ENCODE results near the gene ARL4C.
A peak's percentile ranks its signal among the peaks of the same experiment; 100 is the strongest.

The ARL4C gene

GRCh38 chr2:234492717-234493485 is 4.0 kb downstream of the ARL4C start:
- Mint-ChIP-seq H3K27ac (peak overlapping the region; percentile 99), H3K36me3 (ENCODE audit: low read depth) (peaks cover 74% of the 10 kb centered on the region), H3K27me3 (ENCODE audit: low read depth) (peaks cover 4% of the 10 kb centered on the region), H3K9me3 (no peaks in the 10 kb centered on the region), H3K4me3 (peak overlapping the region; percentile 99), H3K4me1 (ENCODE audit: low read depth) (peaks cover 44% of the 10 kb centered on the region)

GRCh38 chr2:234491897-234492296 is 5.0 kb downstream of the ARL4C start:
- Mint-ChIP-seq H3K4me1 (ENCODE audit: low read depth) (peaks cover 51% of the 10 kb centered on the region), H3K9me3 (no peaks in the 10 kb centered on the region), H3K27me3 (ENCODE audit: low read depth) (peaks cover 4% of the 10 kb centered on the region), H3K27ac (peak overlapping the region; percentile 99), H3K4me3 (peak overlapping the region; percentile 99), H3K36me3 (ENCODE audit: low read depth) (peaks cover 84% of the 10 kb centered on the region)

GRCh38 chr2:234491281-234491680 is 5.6 kb downstream of the ARL4C start:
- H3K27me3 Mint-ChIP-seq (ENCODE audit: low read depth), result peaks cover 4% of the 10 kb centered on the region
- peaks cover 57% of the 10 kb centered on the region for H3K4me1 Mint-ChIP-seq (ENCODE audit: low read depth)
- H3K36me3 Mint-ChIP-seq (ENCODE audit: low read depth), result peaks cover 86% of the 10 kb centered on the region
- H3K4me3 Mint-ChIP-seq, result peak overlapping the region; percentile 87
- no peaks in the 10 kb centered on the region for H3K9me3 Mint-ChIP-seq
- H3K27ac Mint-ChIP-seq, result peak overlapping the region; percentile 97

GRCh38 chr2:234490271-234491091 is 6.4 kb downstream of the ARL4C start:
- Mint-ChIP-seq H3K36me3 (ENCODE audit: low read depth) (peaks cover 86% of the 10 kb centered on the region), H3K27ac (peak overlapping the region; percentile 97), H3K4me1 (ENCODE audit: low read depth) (peaks cover 62% of the 10 kb centered on the region), H3K4me3 (peak overlapping the region; percentile 87), H3K9me3 (no peaks in the 10 kb centered on the region), H3K27me3 (ENCODE audit: low read depth) (no peaks in the 10 kb centered on the region)

GRCh38 chr2:234488913-234489451 is 7.9 kb downstream of the ARL4C start:
- Mint-ChIP-seq H3K36me3 (ENCODE audit: low read depth) (peaks cover 81% of the 10 kb centered on the region), H3K4me1 (ENCODE audit: low read depth) (peaks cover 74% of the 10 kb centered on the region), H3K27ac (peak overlapping the region; percentile 97), H3K4me3 (peak overlapping the region; percentile 87), H3K27me3 (ENCODE audit: low read depth) (no peaks in the 10 kb centered on the region), H3K9me3 (no peaks in the 10 kb centered on the region)

GRCh38 chr2:234488486-234488885 is 8.4 kb downstream of the ARL4C start:
- peaks cover 76% of the 10 kb centered on the region for H3K36me3 Mint-ChIP-seq (ENCODE audit: low read depth)
- H3K4me3 Mint-ChIP-seq, result peak overlapping the region; percentile 87
- peaks cover 79% of the 10 kb centered on the region for H3K4me1 Mint-ChIP-seq (ENCODE audit: low read depth)
- peak overlapping the region; percentile 97 for H3K27ac Mint-ChIP-seq
- no peaks in the 10 kb centered on the region for H3K27me3 Mint-ChIP-seq (ENCODE audit: low read depth)
- no peaks in the 10 kb centered on the region for H3K9me3 Mint-ChIP-seq

DNA sequence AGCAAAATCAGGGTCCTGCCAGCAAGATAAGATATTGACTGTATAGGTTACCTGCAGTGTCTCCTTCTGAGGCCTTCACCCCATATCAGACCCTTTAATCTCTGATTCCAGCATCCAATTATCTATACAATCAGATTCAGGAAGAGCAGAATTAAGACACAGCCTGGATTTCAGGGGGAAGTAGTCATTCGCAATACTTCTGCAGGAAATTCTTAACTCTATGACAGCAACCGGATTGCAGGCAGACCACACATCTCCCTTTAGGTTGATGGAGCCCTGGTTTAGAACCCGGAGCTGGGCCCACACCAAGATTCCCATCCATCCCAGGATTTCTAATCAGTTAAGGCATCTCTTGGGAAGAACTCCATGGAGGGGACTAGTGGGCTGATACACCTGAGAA is 9.5 kb downstream of the ARL4C start:
- H3K4me1 Mint-ChIP-seq (ENCODE audit: low read depth), result peaks cover 86% of the 10 kb centered on the region
- no peaks in the 10 kb centered on the region for H3K9me3 Mint-ChIP-seq
- H3K27me3 Mint-ChIP-seq (ENCODE audit: low read depth), result no peaks in the 10 kb centered on the region
- H3K27ac Mint-ChIP-seq, result peak overlapping the region; percentile 97
- peaks cover 64% of the 10 kb centered on the region for H3K36me3 Mint-ChIP-seq (ENCODE audit: low read depth)
- H3K4me3 Mint-ChIP-seq, result no peak overlapping the region

DNA sequence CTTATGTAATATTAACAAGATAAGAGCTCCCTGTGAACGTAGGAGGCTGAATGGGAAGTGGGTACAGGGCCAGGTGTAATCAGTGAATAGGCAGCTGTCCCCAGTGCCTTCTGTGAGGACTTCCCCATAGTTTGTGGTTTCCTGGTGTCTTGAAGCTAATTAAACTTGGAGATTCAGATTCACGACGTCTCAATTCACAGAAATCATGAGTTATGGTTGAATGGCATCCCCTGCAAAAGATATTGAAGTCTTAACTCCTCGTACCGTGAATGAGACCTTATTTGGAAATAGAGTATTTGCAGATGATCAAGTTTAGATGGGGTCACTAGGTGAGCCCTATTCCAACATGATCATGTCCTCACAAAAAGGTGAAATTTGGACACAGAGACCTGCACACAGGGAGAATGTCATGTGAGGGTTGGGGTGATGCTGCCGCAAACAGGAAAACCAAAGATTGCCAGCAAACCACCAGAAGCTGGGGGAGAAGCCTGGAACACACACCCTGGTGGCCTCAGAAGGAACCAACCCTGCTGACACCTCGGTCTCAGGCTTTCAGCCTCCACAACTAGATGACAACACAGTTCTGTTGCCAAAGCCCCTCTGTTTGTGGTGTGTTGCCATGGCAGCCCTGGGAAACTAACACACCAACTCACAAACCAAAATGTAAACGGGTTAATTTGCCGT is 13.2 kb downstream of the ARL4C start:
- Mint-ChIP-seq H3K9me3 (no peaks in the 10 kb centered on the region), H3K27ac (peak overlapping the region; percentile 86), H3K4me1 (ENCODE audit: low read depth) (peaks cover 79% of the 10 kb centered on the region), H3K4me3 (peak overlapping the region; percentile 45), H3K27me3 (ENCODE audit: low read depth) (no peaks in the 10 kb centered on the region), H3K36me3 (ENCODE audit: low read depth) (peaks cover 46% of the 10 kb centered on the region)

DNA sequence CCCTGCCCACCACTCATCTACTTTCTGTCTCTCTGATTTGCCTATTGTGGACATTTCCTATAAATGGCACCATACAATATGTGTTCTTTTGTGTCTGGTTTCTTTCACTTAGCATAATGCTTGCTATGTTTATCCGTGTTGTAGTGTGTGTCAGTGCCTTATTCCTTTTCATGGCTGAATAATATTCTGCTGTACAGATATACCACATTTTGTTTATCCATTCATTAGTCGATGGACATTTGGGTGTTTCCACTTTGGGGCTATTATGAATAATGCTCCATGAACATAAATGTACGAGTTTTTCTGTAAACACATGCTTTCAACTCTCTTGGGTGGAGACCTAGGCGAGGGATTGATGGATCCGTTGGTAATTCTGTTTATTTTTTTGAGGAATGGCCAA is 15.6 kb downstream of the ARL4C start:
- H3K4me3 Mint-ChIP-seq, result no peak overlapping the region
- H3K4me1 Mint-ChIP-seq (ENCODE audit: low read depth), result peaks cover 68% of the 10 kb centered on the region
- no peak overlapping the region for H3K27ac Mint-ChIP-seq
- no peaks in the 10 kb centered on the region for H3K27me3 Mint-ChIP-seq (ENCODE audit: low read depth)
- no peaks in the 10 kb centered on the region for H3K9me3 Mint-ChIP-seq
- peaks cover 30% of the 10 kb centered on the region for H3K36me3 Mint-ChIP-seq (ENCODE audit: low read depth)

DNA sequence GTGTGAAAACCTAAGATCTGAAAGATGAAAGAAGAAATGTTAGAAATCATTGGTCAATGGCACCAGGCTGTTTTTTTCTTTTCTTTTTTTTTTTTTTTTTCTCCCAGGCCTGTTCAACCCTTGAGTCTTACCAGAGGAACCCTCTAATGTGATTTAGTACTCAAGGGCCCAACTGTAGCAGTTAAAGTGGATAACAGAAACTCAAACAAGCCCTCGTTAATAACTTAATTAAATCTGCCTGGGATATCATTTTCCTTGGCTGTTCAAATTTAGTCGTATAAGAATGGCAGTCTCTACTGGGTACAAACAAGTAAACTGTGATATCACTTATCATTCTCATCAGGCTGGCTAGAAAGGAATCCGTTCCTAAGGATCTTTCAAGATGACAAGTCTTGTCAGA is 16.5 kb downstream of the ARL4C start:
- H3K27ac Mint-ChIP-seq, result no peak overlapping the region
- peaks cover 20% of the 10 kb centered on the region for H3K36me3 Mint-ChIP-seq (ENCODE audit: low read depth)
- H3K27me3 Mint-ChIP-seq (ENCODE audit: low read depth), result no peaks in the 10 kb centered on the region
- H3K4me3 Mint-ChIP-seq, result no peak overlapping the region
- peaks cover 69% of the 10 kb centered on the region for H3K4me1 Mint-ChIP-seq (ENCODE audit: low read depth)
- no peaks in the 10 kb centered on the region for H3K9me3 Mint-ChIP-seq

GRCh38 chr2:234479465-234479864 is 17.4 kb downstream of the ARL4C start:
- peaks cover 6% of the 10 kb centered on the region for H3K9me3 Mint-ChIP-seq
- no peak overlapping the region for H3K27ac Mint-ChIP-seq
- peaks cover 18% of the 10 kb centered on the region for H3K36me3 Mint-ChIP-seq (ENCODE audit: low read depth)
- H3K27me3 Mint-ChIP-seq (ENCODE audit: low read depth), result no peaks in the 10 kb centered on the region
- peaks cover 71% of the 10 kb centered on the region for H3K4me1 Mint-ChIP-seq (ENCODE audit: low read depth)
- H3K4me3 Mint-ChIP-seq, result no peak overlapping the region

DNA sequence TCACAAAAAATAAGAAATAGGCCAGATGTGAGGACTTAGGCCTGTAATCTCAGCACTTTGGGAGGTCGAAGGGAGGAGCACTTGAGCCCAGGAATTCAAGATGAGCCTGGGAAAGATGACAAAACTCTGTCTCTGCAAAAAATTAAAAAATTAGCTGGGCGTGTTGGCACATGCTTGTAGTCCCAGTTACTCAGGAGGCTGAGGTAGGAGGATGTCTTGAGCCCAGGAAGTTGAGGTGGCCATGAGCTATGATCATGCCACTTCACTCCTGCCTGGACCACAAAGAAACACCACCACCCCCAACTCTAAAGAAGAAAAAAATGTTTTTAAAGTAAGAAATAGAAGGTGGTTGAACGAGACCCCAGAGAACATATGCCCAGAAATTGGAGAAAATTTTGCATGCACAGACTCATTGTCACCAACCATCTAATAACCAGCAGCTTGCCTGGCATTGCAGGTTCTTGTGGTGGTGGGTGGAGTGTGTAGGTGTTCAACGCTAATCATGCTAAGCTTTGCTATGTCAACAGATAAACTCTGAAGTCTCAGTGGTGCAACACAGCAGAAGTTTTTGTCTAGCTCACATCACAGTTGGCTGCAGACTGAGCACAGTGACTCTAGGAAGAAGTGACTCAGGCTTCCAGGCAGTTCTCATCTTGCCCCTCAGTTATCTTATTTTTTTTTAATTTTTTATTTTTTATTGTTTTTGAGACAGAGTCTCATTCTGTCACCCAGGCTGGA is 18.6 kb downstream of the ARL4C start:
- no peak overlapping the region for H3K27ac Mint-ChIP-seq
- peaks cover 63% of the 10 kb centered on the region for H3K4me1 Mint-ChIP-seq (ENCODE audit: low read depth)
- H3K4me3 Mint-ChIP-seq, result no peak overlapping the region
- no peaks in the 10 kb centered on the region for H3K27me3 Mint-ChIP-seq (ENCODE audit: low read depth)
- peaks cover 25% of the 10 kb centered on the region for H3K36me3 Mint-ChIP-seq (ENCODE audit: low read depth)
- H3K9me3 Mint-ChIP-seq, result peaks cover 15% of the 10 kb centered on the region

- Mint-ChIP-seq H3K36me3 (ENCODE audit: low read depth) (peaks cover 24% of the 10 kb centered on the region), H3K4me1 (ENCODE audit: low read depth) (peaks cover 52% of the 10 kb centered on the region), H3K27me3 (ENCODE audit: low read depth) (no peaks in the 10 kb centered on the region), H3K9me3 (peaks cover 19% of the 10 kb centered on the region), H3K27ac (no peak overlapping the region), H3K4me3 (no peak overlapping the region)
Measured at GRCh38 chr2:234476766-234477165, 20.1 kb downstream of the ARL4C start.

DNA sequence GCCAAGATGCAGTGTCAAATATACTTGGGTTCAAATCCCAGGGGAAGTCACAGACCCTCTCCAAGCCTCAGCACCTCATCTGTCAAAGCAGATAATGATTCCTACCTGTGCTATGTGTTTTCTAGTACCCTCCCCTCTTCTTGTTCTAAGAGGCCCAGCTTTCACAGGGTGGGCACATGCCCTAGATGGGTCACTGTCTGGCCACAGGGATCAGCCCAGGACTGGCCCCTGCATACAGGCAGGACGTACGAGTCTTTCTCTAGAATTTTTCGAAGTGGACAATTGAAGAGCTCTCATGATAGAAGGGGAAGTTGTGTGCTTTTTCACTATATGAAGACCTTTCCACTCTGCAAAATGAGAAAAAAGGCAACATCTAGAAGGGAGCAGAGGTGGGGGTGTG is 22.2 kb downstream of the ARL4C start:
- H3K27ac Mint-ChIP-seq, result peak overlapping the region; percentile 88
- H3K36me3 Mint-ChIP-seq (ENCODE audit: low read depth), result peaks cover 18% of the 10 kb centered on the region

More for the DNA sequence above, 22.2 kb downstream of the ARL4C start:
- Mint-ChIP-seq H3K9me3 (peaks cover 19% of the 10 kb centered on the region), H3K4me1 (ENCODE audit: low read depth) (peaks cover 46% of the 10 kb centered on the region), H3K27me3 (ENCODE audit: low read depth) (no peaks in the 10 kb centered on the region), H3K4me3 (no peak overlapping the region)
